ENCODE measurements around the gene MINDY4. TPM values are rescaled to one million over a fixed set of nuclear protein-coding genes. Genes with fewer than 3 reads are reported as not detected.
"Not testable (repeated sequence)": the region's sequence is repeated elsewhere in the genome, so short reads cannot be mapped to it uniquely, and the experiment has no call there.

Gene MINDY4
- polyA plus RNA-seq, 1 experiment = 1.8 TPM

DNA sequence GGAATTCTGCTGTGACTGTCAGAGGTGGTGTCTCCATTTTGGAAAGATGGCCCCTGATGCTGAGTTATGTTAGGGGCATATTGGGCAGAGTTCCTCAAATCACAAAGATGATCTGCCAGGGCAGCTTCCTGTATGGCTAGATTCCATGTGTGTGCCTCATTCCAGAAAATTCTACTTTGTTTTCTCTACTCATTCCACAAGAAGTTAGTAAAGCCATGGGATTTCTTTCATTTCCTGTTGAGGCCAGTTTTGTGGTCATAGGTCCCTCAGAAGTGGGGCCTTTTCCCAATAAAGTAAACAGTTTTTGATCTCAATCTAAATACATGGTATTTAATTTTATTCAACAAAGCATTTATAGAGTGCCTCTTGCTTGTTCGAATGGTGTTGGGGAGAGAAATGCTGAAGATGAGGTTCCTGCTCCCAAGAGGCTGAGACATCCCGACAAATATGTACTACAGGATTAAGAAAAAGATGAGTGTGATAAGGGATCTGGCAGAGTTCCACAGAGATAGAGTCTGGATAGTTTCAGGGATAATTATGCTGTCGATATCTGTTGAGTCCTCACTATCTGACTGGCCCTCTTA lies 33.0 kb downstream of the MINDY4 start:
- ChIA-PET CTCF (interaction anchor here (0.6 to 2.9 kb wide), 5 partner anchors 15 to 318 kb away, joined by 3 to 21 read pairs (median 7); no protein-coding TSS in a partner anchor), POLR2A (interaction anchor here (0.8 kb wide), 1 partner anchor 50 kb away, joined by 4 read pairs; no protein-coding TSS in a partner anchor)
- TF ChIP-seq, protein P1, sequence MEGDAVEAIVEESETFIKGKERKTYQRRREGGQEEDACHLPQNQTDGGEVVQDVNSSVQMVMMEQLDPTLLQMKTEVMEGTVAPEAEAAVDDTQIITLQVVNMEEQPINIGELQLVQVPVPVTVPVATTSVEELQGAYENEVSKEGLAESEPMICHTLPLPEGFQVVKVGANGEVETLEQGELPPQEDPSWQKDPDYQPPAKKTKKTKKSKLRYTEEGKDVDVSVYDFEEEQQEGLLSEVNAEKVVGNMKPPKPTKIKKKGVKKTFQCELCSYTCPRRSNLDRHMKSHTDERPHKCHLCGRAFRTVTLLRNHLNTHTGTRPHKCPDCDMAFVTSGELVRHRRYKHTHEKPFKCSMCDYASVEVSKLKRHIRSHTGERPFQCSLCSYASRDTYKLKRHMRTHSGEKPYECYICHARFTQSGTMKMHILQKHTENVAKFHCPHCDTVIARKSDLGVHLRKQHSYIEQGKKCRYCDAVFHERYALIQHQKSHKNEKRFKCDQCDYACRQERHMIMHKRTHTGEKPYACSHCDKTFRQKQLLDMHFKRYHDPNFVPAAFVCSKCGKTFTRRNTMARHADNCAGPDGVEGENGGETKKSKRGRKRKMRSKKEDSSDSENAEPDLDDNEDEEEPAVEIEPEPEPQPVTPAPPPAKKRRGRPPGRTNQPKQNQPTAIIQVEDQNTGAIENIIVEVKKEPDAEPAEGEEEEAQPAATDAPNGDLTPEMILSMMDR (IDR thresholded peaks at IDR 0.05; ENCODE audit: low read depth, low read length) = no peak
- H3K4me3 ChIP-seq (ENCODE audit: low read depth, low read length) = no peak overlapping the region
- peak overlapping the region; percentile 62 for H3K27ac ChIP-seq (ENCODE audit: low read depth, low read length)
- DNase-seq (ENCODE audit: low read depth, low spot score) = peak; percentile 83
- no peaks in the 10 kb centered on the region for H3K9me3 ChIP-seq (ENCODE audit: control insufficient read depth, insufficient read depth, low read length)
- peaks cover 4% of the 10 kb centered on the region for H3K27me3 ChIP-seq (ENCODE audit: control insufficient read depth, insufficient read depth, low read length)

DNA sequence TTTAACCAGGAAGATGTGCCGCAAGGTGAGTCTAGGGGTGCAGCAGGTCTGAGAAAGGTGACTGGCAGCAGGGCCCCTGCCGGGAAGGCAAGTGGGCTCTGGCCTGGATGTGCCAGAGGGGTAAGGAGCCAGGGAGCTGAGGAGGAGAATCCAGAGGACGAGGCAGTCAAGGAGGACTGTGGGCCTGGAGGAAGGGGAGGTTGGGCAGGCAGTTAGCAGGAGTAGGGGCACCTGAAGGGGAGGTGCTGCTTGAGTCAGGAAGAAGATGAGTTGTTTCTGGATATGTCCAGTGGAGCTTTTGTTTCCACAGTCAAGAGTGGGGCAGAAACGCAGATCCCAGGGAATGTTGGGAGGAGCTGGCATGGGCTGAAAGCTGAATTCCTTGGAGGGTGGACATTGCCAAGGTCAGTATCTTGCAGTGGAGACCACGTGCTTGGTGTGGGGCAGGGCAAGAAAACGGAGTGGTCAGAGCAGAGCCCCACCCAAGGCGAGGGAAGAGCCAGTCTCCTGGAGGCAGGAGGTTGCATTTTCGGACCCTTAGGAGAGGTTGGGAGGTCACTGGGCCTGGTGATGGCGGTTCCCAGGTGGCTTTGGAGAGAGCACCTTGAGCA lies 34.0 kb downstream of the MINDY4 start:
- H3K9me3 ChIP-seq (ENCODE audit: control insufficient read depth, insufficient read depth, low read length) = no peaks in the 10 kb centered on the region
- CTCF ChIA-PET = interaction anchor here (1.0 to 2.9 kb wide), 5 partner anchors 133 to 329 kb away, joined by 3 to 21 read pairs (median 5); no protein-coding TSS in a partner anchor
- TF ChIP-seq, protein P1 (IDR thresholded peaks at IDR 0.05; ENCODE audit: low read depth, low read length) = no peak

GRCh38 chr7:30805931-30806330 lies 34.7 kb downstream of the MINDY4 start:
- ChIA-PET CTCF (interaction anchor here (0.7 to 2.9 kb wide), 6 partner anchors 133 to 328 kb away, joined by 3 to 21 read pairs (median 4); no protein-coding TSS in a partner anchor), POLR2A (no interaction called here)
- Histone ChIP-seq H3K9me3 (ENCODE audit: control insufficient read depth, insufficient read depth, low read length) (no peaks in the 10 kb centered on the region), H3K27me3 (ENCODE audit: control insufficient read depth, insufficient read depth, low read length) (peaks cover 4% of the 10 kb centered on the region), H3K27ac (ENCODE audit: low read depth, low read length) (no peak overlapping the region), H3K4me3 (ENCODE audit: low read depth, low read length) (no peak overlapping the region)
- TF ChIP-seq, protein P1 (IDR thresholded peaks at IDR 0.05; ENCODE audit: low read depth, low read length) = no peak
- DNase-seq (ENCODE audit: low read depth, low spot score) = no peak

More for the DNA sequence above, 34.0 kb downstream of the MINDY4 start:
- H3K4me3 ChIP-seq (ENCODE audit: low read depth, low read length) = no peak overlapping the region
- POLR2A ChIA-PET = no interaction called here
- DNase-seq (ENCODE audit: low read depth, low spot score) = no peak
- peaks cover 4% of the 10 kb centered on the region for H3K27me3 ChIP-seq (ENCODE audit: control insufficient read depth, insufficient read depth, low read length)
- H3K27ac ChIP-seq (ENCODE audit: low read depth, low read length) = no peak overlapping the region

DNA sequence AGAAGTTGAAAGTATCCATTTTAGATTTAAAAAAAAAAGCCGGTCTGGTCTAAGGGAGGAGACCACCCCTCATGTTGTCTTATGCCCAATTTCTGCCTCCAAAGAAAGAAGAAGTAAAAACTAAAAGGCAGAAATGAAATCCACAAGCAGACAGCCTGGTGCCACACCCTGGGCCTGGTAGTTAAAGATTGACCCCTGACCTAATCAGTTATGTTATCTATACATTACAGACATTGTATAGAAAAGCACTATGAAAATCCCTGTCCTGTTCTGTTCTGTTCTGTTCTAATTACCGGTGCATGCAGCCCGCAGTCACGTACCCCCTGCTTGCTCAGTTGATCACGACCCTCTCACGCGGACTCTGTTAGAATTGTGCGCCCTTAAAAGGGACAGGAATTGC lies 36.3 kb downstream of the MINDY4 start:
- H3K4me3 ChIP-seq (ENCODE audit: low read depth, low read length); POLR2A ChIA-PET; H3K27me3 ChIP-seq (ENCODE audit: control insufficient read depth, insufficient read depth, low read length); CTCF ChIA-PET; H3K9me3 ChIP-seq (ENCODE audit: control insufficient read depth, insufficient read depth, low read length); DNase-seq (ENCODE audit: low read depth, low spot score); H3K27ac ChIP-seq (ENCODE audit: low read depth, low read length): not testable (repeated sequence)

DNA sequence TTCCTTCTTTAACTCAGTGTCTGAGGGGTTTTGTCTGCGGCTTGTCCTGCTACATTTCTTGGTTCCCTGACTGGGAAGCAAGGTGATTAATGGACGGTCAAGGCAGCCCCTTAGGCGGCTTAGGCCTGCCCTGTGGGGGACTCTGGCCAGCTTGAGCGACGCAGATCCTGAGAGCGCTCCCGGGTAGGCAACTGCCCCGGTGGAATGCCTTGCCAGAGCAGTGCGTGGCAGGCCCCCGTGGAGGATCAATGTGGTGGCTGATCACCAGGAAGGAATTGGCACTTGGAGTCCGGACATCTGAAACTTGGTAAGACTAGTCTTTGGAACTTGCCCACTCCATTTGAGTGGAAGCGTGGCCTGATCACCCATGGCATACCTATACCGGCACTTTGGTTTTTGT lies 36.7 kb downstream of the MINDY4 start:
- H3K27ac ChIP-seq (ENCODE audit: low read depth, low read length); H3K4me3 ChIP-seq (ENCODE audit: low read depth, low read length); CTCF ChIA-PET; DNase-seq (ENCODE audit: low read depth, low spot score); POLR2A ChIA-PET; H3K9me3 ChIP-seq (ENCODE audit: control insufficient read depth, insufficient read depth, low read length); H3K27me3 ChIP-seq (ENCODE audit: control insufficient read depth, insufficient read depth, low read length): not testable (repeated sequence)

DNA sequence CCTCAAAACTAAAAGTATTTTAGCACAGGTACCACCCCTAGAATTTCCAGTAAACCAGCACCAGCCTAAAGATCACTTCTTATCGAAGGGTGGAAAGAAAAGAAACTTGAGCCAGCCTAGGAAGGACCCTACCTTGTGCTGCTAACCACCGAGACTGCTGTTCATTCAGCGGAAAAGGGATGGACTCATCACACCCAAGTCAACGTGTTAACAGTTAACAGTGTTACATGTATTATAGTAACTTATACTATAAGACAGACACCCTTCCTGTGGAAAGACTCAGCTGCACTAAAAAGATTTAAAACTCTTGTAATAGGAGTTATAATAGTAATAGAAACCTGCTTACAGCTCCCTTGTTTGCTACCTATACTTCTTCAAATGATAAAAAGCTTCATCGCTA lies 39.8 kb downstream of the MINDY4 start:
- Histone ChIP-seq H3K9me3 (ENCODE audit: control insufficient read depth, insufficient read depth, low read length) (no peaks in the 10 kb centered on the region), H3K27me3 (ENCODE audit: control insufficient read depth, insufficient read depth, low read length) (peaks cover 4% of the 10 kb centered on the region), H3K27ac (ENCODE audit: low read depth, low read length) (no peak overlapping the region), H3K4me3 (ENCODE audit: low read depth, low read length) (no peak overlapping the region)
- DNase-seq (ENCODE audit: low read depth, low spot score) = no peak
- ChIA-PET CTCF (interaction anchor here (1.3 to 1.4 kb wide), 2 partner anchors 128 to 323 kb away, joined by 4 to 5 read pairs; no protein-coding TSS in a partner anchor), POLR2A (no interaction called here)
- TF ChIP-seq, protein P1 (IDR thresholded peaks at IDR 0.05; ENCODE audit: low read depth, low read length) = no peak
